Measurements from ENCODE around the gene TNFSF10. TPM values are rescaled to one million over a fixed set of nuclear protein-coding genes. Genes with fewer than 3 reads are reported as not detected.

Gene TNFSF10
- total and polyA plus RNA-seq, 2 of the 8 experiments (the other 6 are each of a cell fraction or from before 2014, with no cell fraction given), result 0.06 TPM; not detected in 1

- TF ChIP-seq CHD7 (IDR thresholded peaks at IDR 0.05; ENCODE audit: insufficient replicate concordance, low read length) (no peak), GABPA (IDR thresholded peaks at IDR 0.05; ENCODE audit: borderline replicate concordance, insufficient read depth, low read length) (no peak), FOSL1 (IDR thresholded peaks at IDR 0.05; ENCODE audit: insufficient read depth, low read depth, low read length) (no peak), GTF2F1 (IDR thresholded peaks at IDR 0.05; ENCODE audit: borderline replicate concordance, low read depth, low read length) (no peak), SP4 (IDR thresholded peaks at IDR 0.05; ENCODE audit: low read length) (no peak), KDM1A (IDR thresholded peaks at IDR 0.05; ENCODE audit: borderline replicate concordance, low read length) (no peak), ZNF274 (IDR thresholded peaks at IDR 0.05; ENCODE audit: borderline replicate concordance, extremely low read depth, low read length) (no peak), NRF1 (IDR thresholded peaks at IDR 0.05; ENCODE audit: low read depth, low read length) (no peak)
Measured at GRCh38 chr3:172518929-172519640, 4.1 kb downstream of the TNFSF10 start (continued).

Measured in H1 (cell line).